Peyer's patch (tissue), 4 donors: ENCODE measurements around the gene ADGRD1. TPM values are rescaled to one million over a fixed set of nuclear protein-coding genes. Genes with fewer than 3 reads are reported as not detected.
"Not testable (repeated sequence)": the region's sequence is repeated elsewhere in the genome, so short reads cannot be mapped to it uniquely, and the experiment has no call there.

Source experiments
- DNase-seq, 3 donors: peaks; one replicate each; pipeline ENCODE4 v3.0.0-alpha.2; 2017 to 2019
- H3K27ac ChIP-seq, 4 donors: fragments of 200-600 bp; sonication (generic); one replicate each; pipeline ENCODE4 v1.5.1; 2016 to 2019
- H3K27me3 ChIP-seq, 2 donors: fragments of 200-600 bp; sonication (generic); one replicate each; pipeline ENCODE4 v1.5.1; 2019
- H3K36me3 ChIP-seq, 3 donors: fragments of 200-600 bp; sonication (generic); one replicate each; pipeline ENCODE4 v1.5.1; 2016 to 2019
- H3K4me1 ChIP-seq, 4 donors: fragments of 200-600 bp; sonication (generic); one replicate each; pipeline ENCODE4 v1.5.1; 2016 to 2019
- H3K4me3 ChIP-seq, 4 donors: fragments of 200-600 bp; sonication (generic); 1 replicate in 3 of 4; 2 replicates in 1 of 4; pipeline ENCODE4 v1.5.1; 2016 to 2019; ENCODE audit warnings: mild to moderate bottlenecking in 1 of 4
- H3K9me3 ChIP-seq, 4 donors: fragments of 200-600 bp; sonication (generic); one replicate each; pipeline ENCODE4 v1.5.1; 2016 to 2019; ENCODE audit warnings: mild to moderate bottlenecking in 1 of 4
- POLR2A ChIP-seq, 2 donors: fragments of 450-650 bp; IDR thresholded peaks; one replicate each; pipeline ENCODE4 v1.5.1; 2017; ENCODE audit warnings: antibody characterized with exemption in 2 of 2, mild to moderate bottlenecking in 2 of 2, moderate library complexity in 2 of 2
- total RNA-seq, 4 donors: library from RNA; depleted of rRNA; stranded (reverse); fragments of >200 nt; gene quantifications; one replicate each; pipeline ENCODE4 v1.1.0, GENCODE V29; 2016
- TF ChIP-seq, protein P1 (sequence below), 6 experiments: fragments of 450-650 bp in 4 of 6; fragments of 200-600 bp in 2 of 6; sonication (generic) in 1 of 6; IDR thresholded peaks; one replicate each; pipeline ENCODE4 v1.5.1; 2017 to 2019; ENCODE audit warnings: antibody characterized with exemption in 6 of 6, mild to moderate bottlenecking in 3 of 6, moderate library complexity in 1 of 6

The ADGRD1 gene
- total RNA-seq, 4 donors from 2014 or later, result 7.0 to 42.9 (median 27.9) TPM

DNA sequence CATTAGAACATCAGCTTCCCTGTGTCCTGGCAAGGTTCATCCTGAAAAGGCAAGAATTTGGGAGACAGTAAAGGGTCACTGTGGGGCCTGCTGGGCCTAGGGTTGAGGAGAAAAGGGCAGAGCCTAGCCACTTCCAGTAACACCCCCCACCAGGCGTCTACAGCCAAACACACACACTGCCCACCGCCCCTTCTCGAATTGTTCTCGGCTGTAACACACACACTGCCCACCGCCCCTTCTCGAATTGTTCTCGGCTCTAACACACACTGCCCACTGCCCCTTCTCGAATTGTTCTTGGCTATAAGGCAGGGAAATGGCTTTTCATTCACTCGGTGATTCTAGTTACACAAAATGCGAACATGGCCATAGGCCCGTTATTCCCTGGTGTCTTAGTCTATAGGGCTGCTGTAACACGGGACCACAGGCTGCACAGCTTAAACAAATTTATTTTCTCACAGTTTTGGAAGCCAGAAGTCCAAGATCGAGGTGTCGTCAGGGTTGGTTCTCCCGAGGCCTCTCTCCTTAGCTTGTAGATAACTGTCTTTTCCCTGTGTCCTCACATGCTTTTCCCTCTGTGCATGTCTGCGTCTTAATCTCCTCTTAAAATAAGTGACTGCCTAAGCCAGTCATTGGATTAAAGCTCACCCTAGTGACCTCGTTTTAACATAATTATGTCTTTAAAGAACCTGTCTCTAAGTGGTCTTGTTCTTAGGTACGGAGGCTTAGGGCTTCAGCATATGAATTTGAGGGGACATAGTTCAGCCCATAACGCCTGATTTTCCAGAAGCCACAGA lies 171.0 kb downstream of the ADGRD1 start:
- Histone ChIP-seq H3K27ac (no peak overlapping the region), H3K27me3 (no peaks in the 10 kb centered on the region), H3K4me1 (no peaks in the 10 kb centered on the region), H3K36me3 (no peaks in the 10 kb centered on the region), H3K9me3 (no peaks in the 10 kb centered on the region), H3K4me3 (no peak overlapping the region)
- no peak for DNase-seq
- no peak for TF ChIP-seq POLR2A (IDR thresholded peaks at IDR 0.05)
- TF ChIP-seq, protein P1, sequence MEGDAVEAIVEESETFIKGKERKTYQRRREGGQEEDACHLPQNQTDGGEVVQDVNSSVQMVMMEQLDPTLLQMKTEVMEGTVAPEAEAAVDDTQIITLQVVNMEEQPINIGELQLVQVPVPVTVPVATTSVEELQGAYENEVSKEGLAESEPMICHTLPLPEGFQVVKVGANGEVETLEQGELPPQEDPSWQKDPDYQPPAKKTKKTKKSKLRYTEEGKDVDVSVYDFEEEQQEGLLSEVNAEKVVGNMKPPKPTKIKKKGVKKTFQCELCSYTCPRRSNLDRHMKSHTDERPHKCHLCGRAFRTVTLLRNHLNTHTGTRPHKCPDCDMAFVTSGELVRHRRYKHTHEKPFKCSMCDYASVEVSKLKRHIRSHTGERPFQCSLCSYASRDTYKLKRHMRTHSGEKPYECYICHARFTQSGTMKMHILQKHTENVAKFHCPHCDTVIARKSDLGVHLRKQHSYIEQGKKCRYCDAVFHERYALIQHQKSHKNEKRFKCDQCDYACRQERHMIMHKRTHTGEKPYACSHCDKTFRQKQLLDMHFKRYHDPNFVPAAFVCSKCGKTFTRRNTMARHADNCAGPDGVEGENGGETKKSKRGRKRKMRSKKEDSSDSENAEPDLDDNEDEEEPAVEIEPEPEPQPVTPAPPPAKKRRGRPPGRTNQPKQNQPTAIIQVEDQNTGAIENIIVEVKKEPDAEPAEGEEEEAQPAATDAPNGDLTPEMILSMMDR (IDR thresholded peaks at IDR 0.05), result no peak

DNA sequence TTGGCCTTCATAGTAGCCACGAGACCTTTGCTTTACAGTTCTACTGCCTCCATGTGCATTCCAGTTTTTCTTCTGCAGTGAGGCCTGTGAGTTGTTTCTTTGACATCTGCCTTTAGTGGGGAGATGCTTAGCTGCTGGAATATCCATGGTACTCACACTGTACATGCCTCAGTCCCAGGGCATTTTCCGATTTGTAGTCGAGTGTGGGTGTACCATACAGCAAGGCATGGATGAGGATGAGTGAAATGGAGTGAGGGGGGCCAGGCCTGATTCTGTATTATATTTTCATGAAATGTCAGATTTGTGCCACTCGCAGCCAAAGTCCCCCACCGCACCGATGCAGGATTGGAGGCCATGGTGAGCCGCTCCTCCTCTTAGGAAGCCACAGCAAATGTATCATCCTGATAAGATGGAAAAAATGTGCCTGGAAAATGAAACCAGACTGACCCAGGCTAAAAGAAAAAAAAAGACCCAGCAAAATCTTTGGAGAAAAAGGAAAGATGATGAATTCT lies 173.0 kb downstream of the ADGRD1 start:
- H3K27ac ChIP-seq, result no peak overlapping the region
- DNase-seq, result no peak
- H3K4me3 ChIP-seq, result no peak overlapping the region
- TF ChIP-seq, protein P1 (IDR thresholded peaks at IDR 0.05), result no peak
- no peak for TF ChIP-seq POLR2A (IDR thresholded peaks at IDR 0.05)
- H3K36me3 ChIP-seq, result no peaks in the 10 kb centered on the region
- H3K9me3 ChIP-seq, result no peaks in the 10 kb centered on the region
- no peaks in the 10 kb centered on the region for H3K27me3 ChIP-seq
- H3K4me1 ChIP-seq, result peaks cover 0 to 3% (median 0%) of the 10 kb centered on the region in 4 donors

DNA sequence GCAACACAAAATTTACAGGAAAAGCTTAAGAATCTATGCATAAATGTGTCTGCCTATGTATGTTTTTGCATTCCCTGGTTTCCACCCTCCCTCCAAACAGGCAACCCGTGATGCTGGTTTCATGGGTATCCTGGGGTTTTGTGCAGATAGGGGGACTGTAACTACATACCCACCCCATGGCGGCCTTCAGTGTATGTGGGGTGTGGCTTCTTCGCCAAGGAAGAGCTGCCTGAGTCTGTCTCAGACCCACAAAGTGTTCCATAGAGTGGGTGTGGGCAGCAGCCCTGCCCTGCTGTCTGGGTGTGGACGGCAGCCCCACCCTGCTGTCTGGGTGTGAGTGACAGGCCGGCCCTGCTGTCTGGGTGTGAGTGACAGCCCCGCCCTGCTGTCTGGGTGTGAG lies 174.8 kb downstream of the ADGRD1 start:
- no peak for TF ChIP-seq POLR2A (IDR thresholded peaks at IDR 0.05)
- TF ChIP-seq, protein P1 (IDR thresholded peaks at IDR 0.05), result no peak
- Histone ChIP-seq H3K27me3 (no peaks in the 10 kb centered on the region), H3K36me3 (no peaks in the 10 kb centered on the region), H3K27ac (no peak overlapping the region), H3K4me3 (no peak overlapping the region), H3K4me1 (peaks cover 0 to 10% (median 0%) of the 10 kb centered on the region in 4 donors), H3K9me3 (no peaks in the 10 kb centered on the region)
- peak in 1 of 3 donors; percentile 26 for DNase-seq

DNA sequence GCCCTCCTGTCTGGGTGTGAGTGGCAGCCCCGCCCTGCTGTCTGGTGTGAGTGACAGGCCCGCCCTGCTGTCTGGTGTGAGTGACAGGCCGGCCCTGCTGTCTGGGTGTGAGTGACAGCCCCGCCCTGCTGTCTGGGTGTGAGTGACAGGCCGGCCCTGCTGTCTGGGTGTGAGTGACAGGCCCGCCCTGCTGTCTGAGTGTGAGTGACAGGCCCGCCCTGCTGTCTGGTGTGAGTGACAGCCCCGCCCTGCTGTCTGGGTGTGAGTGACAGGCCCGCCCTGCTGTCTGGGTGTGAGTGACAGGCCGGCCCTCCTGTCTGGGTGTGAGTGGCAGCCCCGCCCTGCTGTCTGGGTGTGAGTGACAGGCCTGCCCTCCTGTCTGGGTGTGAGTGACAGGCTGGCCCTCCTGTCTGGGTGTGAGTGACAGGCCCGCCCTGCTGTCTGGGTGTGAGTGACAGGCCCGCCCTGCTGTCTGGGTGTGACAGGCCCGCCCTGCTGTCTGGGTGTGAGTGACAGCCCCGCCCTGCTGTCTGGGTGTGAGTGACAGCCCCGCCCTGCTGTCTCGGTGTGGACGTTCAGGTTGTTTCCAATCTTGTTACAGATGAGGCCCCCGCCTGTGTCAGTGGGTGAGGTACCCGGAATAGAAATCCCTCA lies 175.4 kb downstream of the ADGRD1 start:
- not testable (repeated sequence) for H3K4me3 ChIP-seq, H3K4me1 ChIP-seq, H3K27ac ChIP-seq, H3K27me3 ChIP-seq, H3K36me3 ChIP-seq, H3K9me3 ChIP-seq
- DNase-seq, result peak in 1 of 3 donors; percentile 22

DNA sequence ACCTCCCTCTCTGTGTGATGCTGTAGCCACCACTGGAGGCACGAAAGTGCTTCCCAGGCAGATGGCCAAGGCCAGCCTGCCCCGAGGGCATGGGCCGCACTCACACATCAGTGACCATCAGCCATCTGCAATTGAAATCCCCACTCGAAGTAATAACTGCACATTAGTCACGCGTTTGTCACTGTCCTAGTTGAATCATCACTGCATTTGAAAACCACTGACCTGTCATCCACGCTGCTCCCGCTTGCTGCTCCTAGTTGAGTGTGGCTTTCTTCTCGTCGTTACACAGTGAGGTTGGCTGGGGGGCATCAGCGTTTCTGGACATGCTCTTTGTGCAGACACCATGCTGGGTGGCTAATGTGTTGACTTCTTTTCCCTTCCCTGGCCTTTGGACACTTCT lies 176.1 kb downstream of the ADGRD1 start:
- H3K36me3 ChIP-seq, result no peaks in the 10 kb centered on the region
- TF ChIP-seq POLR2A (IDR thresholded peaks at IDR 0.05), result no peak
- TF ChIP-seq, protein P1 (IDR thresholded peaks at IDR 0.05), result no peak
- peak in 1 of 3 donors; percentile 18 for DNase-seq
- H3K27me3 ChIP-seq, result no peaks in the 10 kb centered on the region
- H3K4me3 ChIP-seq, result no peak overlapping the region
- H3K27ac ChIP-seq, result no peak overlapping the region
- H3K9me3 ChIP-seq, result no peaks in the 10 kb centered on the region
- H3K4me1 ChIP-seq, result peaks cover 0 to 10% (median 0%) of the 10 kb centered on the region in 4 donors

DNA sequence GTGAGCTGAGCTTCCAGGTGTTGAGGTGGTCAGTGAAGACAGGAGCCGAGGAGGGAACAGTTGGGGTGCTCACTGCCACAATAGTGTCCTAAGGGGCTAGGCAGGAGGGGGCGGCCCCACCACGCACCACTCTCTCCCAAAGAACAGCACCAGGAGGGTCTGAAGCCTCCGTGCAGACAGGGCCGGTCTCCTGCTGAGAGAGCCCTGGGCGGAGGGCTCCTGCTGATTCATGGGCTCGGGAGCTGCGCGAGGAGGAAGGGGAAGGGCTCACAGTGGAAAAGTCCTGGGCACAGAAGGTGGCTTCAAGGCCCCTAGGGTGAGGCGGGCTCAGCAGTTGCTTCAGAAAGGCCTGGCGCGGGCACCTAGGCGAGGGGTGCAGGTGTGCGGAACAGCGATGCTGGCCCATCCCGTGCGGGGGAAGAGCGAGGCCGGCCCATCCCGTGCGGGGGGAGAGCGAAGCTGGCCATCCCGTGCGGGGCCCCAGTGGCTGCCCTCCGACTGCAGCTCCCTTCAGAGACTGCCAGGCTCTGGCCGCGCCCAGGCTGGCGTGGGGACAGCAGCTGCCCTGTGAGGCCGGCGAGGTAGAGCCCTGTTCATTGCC lies 176.7 kb downstream of the ADGRD1 start:
- Histone ChIP-seq H3K36me3 (no peaks in the 10 kb centered on the region), H3K4me1 (peaks cover 0 to 10% (median 0%) of the 10 kb centered on the region in 4 donors), H3K9me3 (no peaks in the 10 kb centered on the region), H3K27me3 (no peaks in the 10 kb centered on the region), H3K27ac (no peak overlapping the region), H3K4me3 (no peak overlapping the region)
- no peak for TF ChIP-seq POLR2A (IDR thresholded peaks at IDR 0.05)
- TF ChIP-seq, protein P1 (IDR thresholded peaks at IDR 0.05), result no peak
- DNase-seq, result peak in 1 of 3 donors; percentile 26
